SK-N-MC (cell line): ENCODE data around the gene SKIC3.

Experiments
- EZH2 ChIP-seq: fragments of 200-600 bp; sonication (generic); IDR thresholded peaks from one replicate; pipeline ENCODE4 v1.6.1; 2017; ENCODE audit warnings: antibody characterized with exemption
- FOXP2 ChIP-seq: optimal IDR thresholded peaks from 2 replicates; pipeline ENCODE3; 2011; ENCODE audit warnings: mild to moderate bottlenecking, moderate library complexity; ENCODE audit not compliant: insufficient read depth; ENCODE audit errors: extremely low read length, control extremely low read depth

DNA sequence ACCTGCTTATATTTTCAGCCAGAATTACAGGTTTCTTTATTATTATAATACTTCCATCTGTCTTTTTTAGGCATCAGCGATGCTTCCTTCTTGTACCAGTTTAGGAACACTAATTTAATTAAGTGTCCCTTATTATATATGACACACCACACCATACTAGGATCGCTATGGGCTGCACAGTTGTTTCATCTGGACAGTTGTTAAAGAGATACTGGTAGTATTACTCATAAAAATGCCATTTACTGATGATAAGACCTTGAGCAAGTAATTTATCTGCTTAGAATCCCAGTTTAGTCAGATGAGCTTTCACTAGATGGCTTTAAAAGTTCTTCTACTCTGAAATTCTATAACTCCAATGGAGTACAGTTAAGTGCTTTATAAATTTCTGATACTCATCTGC, 17.2 kb upstream of the SKIC3 start:
- TF ChIP-seq EZH2: no peak
- no peak for TF ChIP-seq FOXP2
